NCI-H2107 treated with DMSO at 0.1 percent for 48 hours (cell line): ENCODE results near the gene ZNF649.
"Not testable (repeated sequence)": the region's sequence is repeated elsewhere in the genome, so short reads cannot be mapped to it uniquely, and the experiment has no call there.

Experiments
- DNase-seq: peaks from one replicate; lab custom pipeline; 2025; ENCODE audit not compliant: unreplicated experiment; lab: John Stamatoyannopoulos, UW

ZNF649 gene

DNA sequence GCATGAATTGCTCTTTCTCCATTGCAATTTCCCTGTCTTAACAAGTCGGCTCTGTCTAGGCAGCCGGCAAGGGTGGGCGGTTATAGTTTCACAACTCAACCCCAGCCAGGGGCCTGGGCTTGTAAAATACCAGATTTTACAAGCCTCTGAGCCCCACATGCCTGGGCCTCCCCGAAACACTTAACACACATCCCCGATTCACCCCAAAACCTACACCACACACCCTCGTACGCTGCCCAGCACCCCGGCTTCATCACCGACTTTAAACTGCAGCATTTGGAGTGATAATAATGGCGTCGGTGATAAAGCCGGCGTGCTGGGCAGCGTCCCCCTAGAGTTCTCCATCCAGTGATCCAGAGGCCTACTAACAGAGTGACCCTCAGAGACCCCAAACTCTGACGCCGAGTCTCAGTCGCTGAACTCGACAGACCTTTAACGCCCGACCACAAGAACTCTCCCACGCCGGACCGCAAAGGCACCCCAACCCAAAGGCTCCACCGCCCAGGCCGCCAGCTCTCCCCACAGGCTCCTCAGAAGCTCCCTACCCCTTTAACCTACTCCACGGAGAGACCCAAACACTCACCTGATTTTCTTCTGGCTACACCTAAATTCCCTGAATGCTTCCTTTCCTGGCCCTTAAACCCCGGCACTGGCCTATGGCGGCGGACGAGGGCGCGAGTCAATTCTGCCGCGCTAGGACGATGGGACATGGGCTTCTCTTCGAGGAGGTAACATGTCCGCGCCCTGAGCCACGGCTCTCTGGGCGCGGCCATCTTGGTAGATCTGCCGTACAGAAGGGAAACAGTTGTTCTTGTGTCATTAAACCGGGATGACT is at the start of gene ZNF649:
TSS of gene ZNF649 (minus strand) at position 687 of the 835 bp plus-strand sequence. CDS start 4,910 bp downstream, outside the sequence.
- peak; percentile 24 for DNase-seq

DNA sequence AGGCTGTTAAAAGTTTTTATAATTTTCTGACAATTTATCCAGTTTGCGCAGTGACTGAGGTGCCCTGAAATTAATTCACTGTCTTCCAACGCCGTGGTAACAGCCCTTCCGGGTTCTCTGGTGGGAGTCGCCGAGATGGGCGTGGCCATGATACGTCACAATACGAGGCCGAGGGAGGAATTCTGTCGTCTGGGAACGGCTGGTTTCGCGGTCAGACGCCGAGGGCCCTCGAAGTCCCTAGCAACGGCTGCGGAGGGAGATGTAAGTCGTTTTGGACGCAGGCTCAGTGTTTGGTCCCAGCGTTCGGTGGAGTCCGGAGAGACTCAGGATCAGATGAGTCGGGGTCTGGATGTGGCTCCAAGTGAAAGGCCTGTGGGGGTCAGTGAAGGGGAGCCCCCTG is 44.2 kb upstream of the ZNF649 start:
- DNase-seq: no peak

GRCh38 chr19:51946602-51947001 is 41.8 kb upstream of the ZNF649 start:
- no peak for DNase-seq

GRCh38 chr19:51944798-51945552 is 40.2 kb upstream of the ZNF649 start:
- no peak for DNase-seq

DNA sequence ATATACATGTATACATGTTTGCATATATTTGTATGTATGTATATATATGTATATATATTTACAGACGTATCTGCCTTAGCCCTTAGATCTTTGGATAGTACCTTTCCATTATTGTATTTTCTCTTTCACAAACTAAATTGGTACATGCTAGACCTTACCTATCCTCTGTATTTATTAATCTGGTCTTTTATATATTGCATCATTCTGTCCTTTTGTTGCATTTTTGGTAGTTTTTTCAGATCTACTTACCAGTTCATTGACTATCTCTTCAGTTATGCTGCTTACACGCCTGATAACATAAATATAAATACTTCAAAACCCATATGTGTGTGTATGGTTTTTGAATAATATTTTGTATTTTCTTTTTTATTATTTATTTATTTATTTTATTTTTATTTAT is 34.1 kb upstream of the ZNF649 start:
- DNase-seq: no peak

DNA sequence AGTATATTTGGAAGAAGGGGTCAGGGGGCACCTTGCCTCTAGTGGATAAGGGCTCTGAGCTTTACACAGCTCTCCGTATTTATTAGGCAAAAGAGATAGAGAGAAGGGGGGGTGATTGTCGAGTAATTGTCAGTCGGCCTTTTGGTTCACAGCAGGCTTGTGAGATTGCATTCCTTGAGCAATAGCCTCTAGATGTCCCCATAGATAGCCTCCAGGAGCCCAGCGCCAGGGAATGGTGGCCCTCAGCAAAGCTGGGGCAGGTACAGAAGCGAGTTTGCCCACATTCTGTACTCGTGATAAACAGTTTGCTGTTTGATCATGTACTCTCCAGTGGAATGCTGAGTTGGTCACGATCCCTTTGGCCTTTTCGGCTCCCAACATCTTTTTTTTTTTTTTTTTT is 27.1 kb upstream of the ZNF649 start:
- DNase-seq: no peak

DNA sequence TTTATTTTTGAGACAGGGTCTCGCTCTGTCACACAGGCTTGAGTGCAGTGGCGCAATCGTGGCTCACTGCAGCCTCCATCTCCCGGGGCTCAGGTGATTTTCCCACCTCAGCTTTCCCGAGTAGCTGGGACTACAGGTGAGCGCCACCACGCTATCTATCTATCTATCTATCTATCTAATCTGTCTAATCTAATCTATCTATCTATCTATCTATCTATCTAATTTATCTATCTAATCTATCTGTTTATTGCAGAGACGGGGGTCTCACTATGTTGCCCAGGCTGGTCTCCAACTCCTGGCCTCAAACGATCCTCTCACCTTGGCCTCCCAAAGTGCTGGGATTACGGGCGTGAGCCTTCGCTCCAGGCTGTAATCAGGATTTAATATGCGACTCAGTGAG is 23.0 kb upstream of the ZNF649 start:
- DNase-seq: no peak

GRCh38 chr19:51926784-51927741 is 22.2 kb upstream of the ZNF649 start, which contains the start of gene ZNF613:
ZNF613 (plus strand) TSS chr19:51927472; CDS start chr19:51936221, 8,749 bp downstream.
- DNase-seq: peak; percentile 85

DNA sequence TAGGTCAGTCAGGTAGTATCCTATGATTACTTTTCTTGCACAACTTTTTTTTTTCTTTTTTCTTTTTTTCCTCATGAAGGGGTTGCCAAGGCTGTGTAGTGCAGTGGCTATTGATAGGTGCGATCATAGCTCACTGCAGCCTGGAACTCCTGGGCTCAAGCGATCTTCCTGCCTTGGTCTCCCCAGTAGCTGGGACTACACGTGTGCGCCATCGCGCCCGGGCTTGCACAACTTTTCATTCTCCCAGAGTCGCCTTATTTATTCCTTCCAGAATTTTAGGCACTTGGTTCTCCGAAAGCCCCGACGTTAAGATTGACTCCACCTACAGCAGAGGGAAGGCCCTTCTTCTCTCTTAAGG is 21.6 kb upstream of the ZNF649 start:
- DNase-seq: no peak

- DNase-seq: no peak
Observed at GRCh38 chr19:51921949-51922348, 17.1 kb upstream of the ZNF649 start.

DNA sequence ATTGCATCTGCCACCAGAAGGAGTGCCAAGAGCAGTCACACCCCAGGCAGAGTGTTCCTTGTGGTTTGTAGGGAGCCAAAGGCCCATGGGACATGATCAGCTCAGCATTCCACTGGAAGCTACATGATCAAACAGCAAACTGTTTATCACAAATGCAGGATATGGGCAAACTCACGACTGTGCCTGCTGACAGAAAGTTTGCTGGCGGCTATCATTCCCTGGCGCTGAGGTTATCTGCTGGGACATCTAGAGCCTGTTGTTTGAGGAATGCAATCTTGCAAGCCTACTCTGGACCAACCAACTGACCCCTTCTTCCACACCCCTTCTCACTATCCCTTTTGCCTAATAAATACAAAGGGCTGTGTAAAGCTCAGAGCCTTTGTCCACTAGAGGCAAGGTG is 14.8 kb upstream of the ZNF649 start:
- no peak for DNase-seq

DNA sequence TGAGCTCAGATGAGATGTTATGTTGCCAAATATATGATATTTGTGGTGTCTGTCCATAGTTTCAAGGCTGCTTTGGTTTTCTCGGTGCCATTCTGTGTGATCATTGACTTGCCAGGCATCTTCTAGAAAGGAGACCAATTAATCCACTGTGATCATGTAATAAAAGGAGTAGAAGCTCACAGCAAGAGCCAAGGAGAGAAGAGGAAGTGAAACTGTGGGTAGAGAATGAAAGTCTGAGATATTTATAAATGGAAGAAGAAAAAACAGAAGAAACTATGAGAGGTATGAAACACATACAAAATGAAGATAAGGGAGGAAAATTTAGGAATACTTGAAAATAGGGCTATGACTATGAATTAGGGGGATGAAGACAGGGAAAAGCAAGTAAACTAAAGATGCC is 11.3 kb upstream of the ZNF649 start:
- no peak for DNase-seq

- no peak for DNase-seq
Observed at GRCh38 chr19:51915324-51915867, 10.6 kb upstream of the ZNF649 start.

GRCh38 chr19:51907981-51908380 is 3.2 kb upstream of the ZNF649 start:
- DNase-seq: not testable (repeated sequence)

DNA sequence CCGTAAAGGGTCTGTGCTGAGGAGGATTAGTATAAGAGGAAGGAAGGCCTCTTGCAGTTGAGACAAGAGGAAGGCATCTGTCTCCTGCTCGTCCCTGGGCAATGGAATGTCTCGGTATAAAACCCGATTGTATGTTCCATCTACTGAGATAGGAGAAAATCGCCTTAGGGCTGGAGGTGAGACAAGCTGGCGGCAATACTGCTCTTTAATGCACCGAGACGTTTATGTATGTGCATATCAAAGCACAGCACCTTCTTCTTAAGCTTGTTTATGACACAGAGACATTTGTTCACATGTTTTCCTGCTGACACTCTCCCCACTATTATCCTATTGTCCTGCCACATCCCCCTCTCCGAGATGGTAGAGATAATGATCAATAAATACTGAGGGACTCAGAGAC is 1.3 kb upstream of the ZNF649 start:
- not testable (repeated sequence) for DNase-seq

GRCh38 chr19:51905639-51906038 is 822 bp upstream of the ZNF649 start:
- not testable (repeated sequence) for DNase-seq

DNA sequence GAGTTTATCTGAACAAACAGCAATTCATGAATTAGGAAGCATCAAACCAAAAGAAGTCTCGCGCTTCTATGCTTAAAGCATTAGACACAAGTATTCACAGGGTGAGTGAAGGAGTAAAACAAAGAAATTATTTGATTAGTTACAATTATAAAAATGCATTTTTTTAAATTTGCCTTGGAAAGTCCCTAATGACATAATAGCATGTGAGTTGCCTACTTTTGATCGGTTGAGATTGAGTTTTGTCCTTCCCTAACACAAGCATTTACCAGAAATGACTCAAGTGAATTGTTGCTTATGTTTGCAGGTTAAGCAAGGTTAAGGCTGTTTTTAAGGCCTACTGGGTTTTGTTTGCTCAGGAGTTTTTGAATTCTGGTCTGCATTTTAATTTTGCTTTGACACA is 389 bp upstream of the ZNF649 start:
- no peak for DNase-seq

DNA sequence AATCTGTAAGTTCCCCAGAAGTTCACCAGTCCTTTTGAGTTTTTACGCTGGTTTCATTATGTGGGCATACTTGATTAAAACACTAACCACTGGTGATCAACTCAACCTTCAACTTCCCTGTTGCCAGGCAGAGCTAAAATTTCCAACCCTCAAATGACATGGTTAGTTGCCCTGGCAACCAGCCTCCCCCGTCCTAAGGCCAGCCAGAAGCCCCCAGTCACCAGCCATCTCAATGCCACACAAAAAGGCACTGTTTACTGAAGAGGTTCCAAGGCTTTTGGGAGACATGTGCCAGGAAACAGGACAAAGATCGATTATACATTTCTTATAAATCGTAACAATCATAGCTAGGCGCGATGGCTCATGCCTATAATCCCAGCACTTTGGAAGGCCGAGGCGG is 1.6 kb downstream of the ZNF649 start:
- no peak for DNase-seq

DNA sequence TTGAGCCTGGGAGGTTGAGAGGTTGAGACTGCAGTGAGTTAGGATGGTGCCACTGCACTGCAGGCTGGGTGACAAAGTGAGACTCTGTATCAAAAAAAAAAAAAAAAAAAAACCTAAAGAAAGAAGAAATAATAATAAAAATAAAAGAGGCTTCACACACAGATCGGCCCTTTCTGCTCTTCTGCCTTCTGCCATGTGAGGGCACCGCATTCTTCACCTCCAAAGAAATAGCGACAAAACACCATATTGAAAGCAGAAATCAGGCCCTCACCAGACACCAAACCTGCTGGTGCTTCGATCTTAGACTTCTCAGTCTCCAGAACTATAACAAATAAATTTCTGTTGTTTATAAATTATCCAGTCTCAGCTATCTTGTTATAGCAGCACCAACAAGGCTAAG is 3.0 kb downstream of the ZNF649 start:
- no peak for DNase-seq

- DNase-seq: no peak
Observed at GRCh38 chr19:51891193-51891747, 13.5 kb downstream of the ZNF649 start.

- no peak for DNase-seq
Observed at GRCh38 chr19:51889934-51890333, 14.9 kb downstream of the ZNF649 start.
